Endothelial cell (in vitro differentiated cells): ENCODE results near the gene PLOD3. TPM values are rescaled to one million over a fixed set of nuclear protein-coding genes. Genes with fewer than 3 reads are reported as not detected.

Experiments used
- DNase-seq: peaks from one replicate; pipeline ENCODE4 v3.0.0; 2021; ENCODE audit warnings: low spot score
- H3K27ac Mint-ChIP-seq: one replicate; pipeline ENCODE4 v1.8.0; 2021; ENCODE audit warnings: mixed read lengths, inconsistent platforms; ENCODE audit not compliant: unreplicated experiment
- H3K27me3 Mint-ChIP-seq: one replicate; pipeline ENCODE4 v1.8.0; 2021; ENCODE audit warnings: mild to moderate bottlenecking, moderate library complexity, mixed read lengths, inconsistent platforms; ENCODE audit not compliant: unreplicated experiment
- H3K36me3 Mint-ChIP-seq: one replicate; pipeline ENCODE4 v1.8.0; 2021; ENCODE audit warnings: mild to moderate bottlenecking, low read depth, mixed read lengths, inconsistent platforms; ENCODE audit not compliant: unreplicated experiment
- H3K4me1 Mint-ChIP-seq: one replicate; pipeline ENCODE4 v1.8.0; 2021; ENCODE audit warnings: mild to moderate bottlenecking, mixed read lengths, inconsistent platforms; ENCODE audit not compliant: unreplicated experiment
- H3K4me3 Mint-ChIP-seq: one replicate; pipeline ENCODE4 v1.8.0; 2021; ENCODE audit warnings: mild to moderate bottlenecking, mixed read lengths, inconsistent platforms; ENCODE audit not compliant: unreplicated experiment
- H3K9me3 Mint-ChIP-seq: one replicate; pipeline ENCODE4 v1.8.0; 2021; ENCODE audit warnings: mixed read lengths, inconsistent platforms; ENCODE audit not compliant: unreplicated experiment
- total RNA-seq: library from RNA; stranded (reverse); fragmentation: NEBNext Ultra II Directional; extraction: Animal tissue kit (Norgen Biotek cat#: 25700); gene quantifications from one replicate; pipeline ENCODE4 v1.2.1, GENCODE V29; 2021; ENCODE audit not compliant: unreplicated experiment
- TF ChIP-seq, protein P1 (sequence below): fragments of 200-600 bp; sonication (generic); IDR thresholded peaks from one replicate; pipeline ENCODE4 v1.5.0; 2021; ENCODE audit warnings: antibody characterized with exemption; ENCODE audit not compliant: unreplicated experiment

The PLOD3 gene
- total RNA-seq, 1 donor from 2014 or later: 73.0 TPM

DNA sequence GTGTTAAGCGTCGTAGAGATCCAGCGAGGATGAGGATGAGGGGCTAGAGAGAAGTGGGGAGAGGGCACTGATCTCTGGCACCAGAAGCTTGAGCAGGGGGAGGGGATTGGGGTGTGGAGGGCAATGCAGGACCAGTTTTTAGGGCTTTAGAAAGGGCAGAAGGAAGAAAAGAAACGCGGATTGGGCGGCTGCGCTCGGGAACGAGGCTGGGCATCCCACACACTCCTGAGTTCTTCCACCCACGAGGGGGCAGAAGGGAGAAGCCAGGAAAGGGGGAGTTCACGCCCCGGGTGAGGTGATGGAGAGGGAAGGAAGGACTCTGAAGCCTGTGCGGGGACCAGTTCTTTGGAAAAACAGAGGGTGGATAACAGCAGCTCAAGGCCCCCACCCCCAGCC, 45.9 kb downstream of the PLOD3 start:
- H3K27ac Mint-ChIP-seq: peak overlapping the region; percentile 53
- no peaks in the 10 kb centered on the region for H3K9me3 Mint-ChIP-seq
- H3K4me3 Mint-ChIP-seq: peak overlapping the region; percentile 39
- TF ChIP-seq, protein P1, sequence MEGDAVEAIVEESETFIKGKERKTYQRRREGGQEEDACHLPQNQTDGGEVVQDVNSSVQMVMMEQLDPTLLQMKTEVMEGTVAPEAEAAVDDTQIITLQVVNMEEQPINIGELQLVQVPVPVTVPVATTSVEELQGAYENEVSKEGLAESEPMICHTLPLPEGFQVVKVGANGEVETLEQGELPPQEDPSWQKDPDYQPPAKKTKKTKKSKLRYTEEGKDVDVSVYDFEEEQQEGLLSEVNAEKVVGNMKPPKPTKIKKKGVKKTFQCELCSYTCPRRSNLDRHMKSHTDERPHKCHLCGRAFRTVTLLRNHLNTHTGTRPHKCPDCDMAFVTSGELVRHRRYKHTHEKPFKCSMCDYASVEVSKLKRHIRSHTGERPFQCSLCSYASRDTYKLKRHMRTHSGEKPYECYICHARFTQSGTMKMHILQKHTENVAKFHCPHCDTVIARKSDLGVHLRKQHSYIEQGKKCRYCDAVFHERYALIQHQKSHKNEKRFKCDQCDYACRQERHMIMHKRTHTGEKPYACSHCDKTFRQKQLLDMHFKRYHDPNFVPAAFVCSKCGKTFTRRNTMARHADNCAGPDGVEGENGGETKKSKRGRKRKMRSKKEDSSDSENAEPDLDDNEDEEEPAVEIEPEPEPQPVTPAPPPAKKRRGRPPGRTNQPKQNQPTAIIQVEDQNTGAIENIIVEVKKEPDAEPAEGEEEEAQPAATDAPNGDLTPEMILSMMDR: no peak
- peaks cover 59% of the 10 kb centered on the region for H3K27me3 Mint-ChIP-seq
- peaks cover 7% of the 10 kb centered on the region for H3K36me3 Mint-ChIP-seq
- peaks cover 20% of the 10 kb centered on the region for H3K4me1 Mint-ChIP-seq
- DNase-seq: no peak

DNA sequence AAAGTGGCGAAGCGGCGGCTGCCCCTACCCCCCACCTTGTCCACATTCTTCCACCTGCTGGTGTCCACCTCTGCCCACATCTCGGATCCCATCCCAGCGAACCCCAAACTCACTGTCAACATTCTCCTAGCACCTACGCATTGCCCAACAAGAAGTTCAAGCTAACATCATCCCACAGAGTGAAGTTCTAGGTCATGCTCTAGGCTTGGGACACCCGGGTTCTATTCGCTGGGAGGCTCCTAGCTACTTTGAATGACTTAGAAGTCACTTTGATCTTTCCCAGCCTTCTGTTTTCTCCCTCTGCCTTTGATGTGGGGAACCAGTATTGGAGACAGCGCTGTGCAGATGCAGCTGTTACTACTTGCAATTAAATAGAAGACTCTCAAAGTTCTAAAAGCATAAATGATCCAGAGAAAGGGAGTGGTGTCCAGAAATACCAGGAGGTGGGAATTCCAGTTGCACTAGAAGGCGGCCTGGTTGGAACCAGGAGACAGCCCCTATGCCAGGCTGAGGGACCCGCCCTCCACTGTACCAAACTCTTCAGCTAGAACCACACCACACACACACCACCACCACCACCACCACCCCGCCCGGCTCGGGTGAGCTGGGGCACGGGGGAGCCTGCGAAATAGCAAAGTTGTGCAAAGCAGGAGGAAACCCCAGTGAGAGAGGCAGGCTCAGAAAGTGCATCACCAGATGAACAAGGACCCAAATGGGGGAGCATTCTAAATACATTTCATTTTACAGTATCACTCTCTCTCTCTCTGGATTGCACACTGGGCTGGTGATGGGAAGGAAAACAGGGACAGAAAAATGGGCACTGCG, 46.6 kb downstream of the PLOD3 start:
- Mint-ChIP-seq H3K27ac (peak overlapping the region; percentile 53), H3K27me3 (peaks cover 59% of the 10 kb centered on the region), H3K4me1 (peaks cover 23% of the 10 kb centered on the region), H3K36me3 (peaks cover 7% of the 10 kb centered on the region), H3K4me3 (peak overlapping the region; percentile 51), H3K9me3 (no peaks in the 10 kb centered on the region)
- no peak for DNase-seq
- TF ChIP-seq, protein P1: no peak

DNA sequence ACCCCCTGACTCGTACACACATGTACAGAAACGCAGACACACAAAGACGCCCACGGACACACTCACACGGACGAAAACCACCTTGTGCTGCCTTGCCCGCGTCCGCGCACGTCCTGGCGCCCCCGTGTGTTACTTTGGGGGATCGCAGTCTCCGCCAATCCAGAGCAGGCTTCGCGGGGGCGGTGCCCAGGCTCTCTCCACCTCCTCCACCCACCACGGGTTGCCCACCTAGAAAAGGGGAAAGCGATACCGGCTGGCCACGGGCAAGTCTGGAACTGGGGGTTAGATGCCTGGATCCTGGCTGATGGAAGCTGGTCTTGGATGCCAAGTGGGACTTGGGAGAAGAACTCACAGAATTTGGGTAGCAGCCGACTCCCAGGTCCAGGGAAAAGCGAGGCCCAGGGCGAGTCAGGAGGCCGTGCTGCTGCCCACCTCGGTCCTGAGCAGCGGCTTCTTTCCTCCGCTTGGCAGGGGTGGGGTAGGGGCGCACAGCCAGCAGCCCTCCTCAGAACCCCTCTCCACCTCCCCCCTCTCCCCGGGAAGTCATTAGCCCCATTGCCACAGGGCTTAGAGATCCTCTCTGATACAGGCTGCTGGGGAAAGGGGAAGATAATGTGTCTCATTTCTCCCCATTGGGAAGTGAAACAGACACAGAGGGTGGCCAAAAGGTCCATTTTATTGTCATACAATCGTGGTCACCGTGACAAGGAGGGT, 47.4 kb downstream of the PLOD3 start:
- TF ChIP-seq, protein P1: peak; percentile 84
- no peak overlapping the region for H3K4me3 Mint-ChIP-seq
- no peaks in the 10 kb centered on the region for H3K9me3 Mint-ChIP-seq
- H3K27ac Mint-ChIP-seq: no peak overlapping the region
- H3K4me1 Mint-ChIP-seq: peaks cover 28% of the 10 kb centered on the region
- H3K27me3 Mint-ChIP-seq: peaks cover 57% of the 10 kb centered on the region
- DNase-seq: peak; percentile 90
- peaks cover 7% of the 10 kb centered on the region for H3K36me3 Mint-ChIP-seq

DNA sequence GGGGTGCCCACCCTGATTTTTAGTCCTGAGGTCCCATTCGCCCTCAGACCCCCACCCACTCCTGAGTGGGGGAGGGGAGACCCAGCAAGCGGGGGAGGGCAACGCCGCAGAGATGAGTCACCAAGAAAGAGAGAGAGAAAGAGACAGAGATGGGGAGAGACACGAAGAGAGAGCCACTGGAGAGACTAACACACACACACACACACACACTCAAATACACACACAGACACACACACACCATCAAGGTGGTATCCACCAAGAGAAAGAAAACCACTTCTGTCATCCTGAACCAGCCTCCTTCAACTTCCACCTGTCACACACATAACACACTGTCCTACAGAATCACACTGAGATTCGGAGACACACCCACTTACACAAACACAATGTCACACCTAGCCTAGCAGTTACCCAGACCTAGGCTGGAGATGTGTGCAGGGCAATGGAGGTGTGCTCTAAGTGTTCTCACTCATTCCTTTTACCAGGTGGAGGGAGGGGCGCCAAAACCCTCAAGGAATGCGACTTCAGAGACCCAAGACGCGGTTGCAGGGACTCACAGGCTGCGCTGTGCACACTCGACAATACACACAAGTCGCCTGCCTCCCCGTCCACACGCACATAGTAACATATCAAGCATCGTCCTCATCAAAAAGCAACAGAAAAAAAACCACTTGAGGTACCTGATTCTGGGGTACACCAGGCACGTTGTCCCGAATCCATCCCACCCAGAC, 48.1 kb downstream of the PLOD3 start:
- DNase-seq: no peak
- H3K4me3 Mint-ChIP-seq: peak overlapping the region; percentile 79
- H3K27ac Mint-ChIP-seq: peak overlapping the region; percentile 48
- peaks cover 32% of the 10 kb centered on the region for H3K4me1 Mint-ChIP-seq
- TF ChIP-seq, protein P1: no peak
- H3K27me3 Mint-ChIP-seq: peaks cover 56% of the 10 kb centered on the region
- peaks cover 7% of the 10 kb centered on the region for H3K36me3 Mint-ChIP-seq
- H3K9me3 Mint-ChIP-seq: no peaks in the 10 kb centered on the region
